ENCODE measurements around the gene POU3F1. TPM values are rescaled to one million over a fixed set of nuclear protein-coding genes. Genes with fewer than 3 reads are reported as not detected.

The POU3F1 gene
- total RNA-seq, 1 experiment from 2014 or later, result not detected

- Histone ChIP-seq H3K9me3 (ENCODE audit: low read length) (no peaks in the 10 kb centered on the region), H3K4me3 (ENCODE audit: low read length) (peak within 1 kb of the TSS; percentile 75), H3F3A (ENCODE audit: low read length, unreplicated experiment) (no peaks in the 10 kb centered on the region), H3K27ac (ENCODE audit: low read length) (no peak within 1 kb of the TSS), H3K9ac (ENCODE audit: low read length) (peak within 1 kb of the TSS; percentile 54), H3K79me2 (ENCODE audit: low read length) (peaks cover 15% of the 10 kb centered on the region; the same call in 1 of the 2 replicates), H3K4me1 (ENCODE audit: insufficient read depth, low read length) (peaks cover 19% of the 10 kb centered on the region), H3K36me3 (ENCODE audit: low read depth, low read length) (no peaks in the 10 kb centered on the region), H3K4me2 (ENCODE audit: low read length) (peak within 1 kb of the TSS; percentile 98), H3K9me2 (replicated peaks; ENCODE audit: low read length) (no peaks in the 10 kb centered on the region), H4K20me1 (ENCODE audit: low read length) (no peaks in the 10 kb centered on the region), H2AFZ (ENCODE audit: low read length) (peak within 1 kb of the TSS; percentile 88), H3K27me3 (ENCODE audit: low read length) (no peaks in the 10 kb centered on the region)
- POLR2A ChIA-PET (ENCODE audit: unreplicated experiment), result no interaction called here
- DNase-seq, result peak; percentile 59
- ATAC-seq, result peak; percentile 76
- no TSS peak for BruUV-seq (replicated peaks)
- TF ChIP-seq EZH2phosphoT487 (IDR thresholded peaks at IDR 0.05; ENCODE audit: borderline replicate concordance, low read length), result no peak
- TF ChIP-seq EZH2 (IDR thresholded peaks at IDR 0.05; ENCODE audit: low read length, unreplicated experiment), result no peak
- TF ChIP-seq, protein P1, sequence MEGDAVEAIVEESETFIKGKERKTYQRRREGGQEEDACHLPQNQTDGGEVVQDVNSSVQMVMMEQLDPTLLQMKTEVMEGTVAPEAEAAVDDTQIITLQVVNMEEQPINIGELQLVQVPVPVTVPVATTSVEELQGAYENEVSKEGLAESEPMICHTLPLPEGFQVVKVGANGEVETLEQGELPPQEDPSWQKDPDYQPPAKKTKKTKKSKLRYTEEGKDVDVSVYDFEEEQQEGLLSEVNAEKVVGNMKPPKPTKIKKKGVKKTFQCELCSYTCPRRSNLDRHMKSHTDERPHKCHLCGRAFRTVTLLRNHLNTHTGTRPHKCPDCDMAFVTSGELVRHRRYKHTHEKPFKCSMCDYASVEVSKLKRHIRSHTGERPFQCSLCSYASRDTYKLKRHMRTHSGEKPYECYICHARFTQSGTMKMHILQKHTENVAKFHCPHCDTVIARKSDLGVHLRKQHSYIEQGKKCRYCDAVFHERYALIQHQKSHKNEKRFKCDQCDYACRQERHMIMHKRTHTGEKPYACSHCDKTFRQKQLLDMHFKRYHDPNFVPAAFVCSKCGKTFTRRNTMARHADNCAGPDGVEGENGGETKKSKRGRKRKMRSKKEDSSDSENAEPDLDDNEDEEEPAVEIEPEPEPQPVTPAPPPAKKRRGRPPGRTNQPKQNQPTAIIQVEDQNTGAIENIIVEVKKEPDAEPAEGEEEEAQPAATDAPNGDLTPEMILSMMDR (conservative IDR thresholded peaks at IDR 0.05; ENCODE audit: low read depth, low read length), result no peak
- CTCF ChIA-PET, result no interaction called here
- intact Hi-C loops (cut with micrococcal nuclease), result loop anchor here (1.0 kb wide), 1 partner anchor 15 kb away; the partner anchor contains the start of gene SF3A3
Measured at GRCh38 chr1:38005195-38006007, 41.2 kb downstream of the POU3F1 start, which contains the start of gene FHL3. Gene FHL3 (minus strand): TSS chr1:38005514. CDS start chr1:37999412, 6,102 bp downstream.

DNA sequence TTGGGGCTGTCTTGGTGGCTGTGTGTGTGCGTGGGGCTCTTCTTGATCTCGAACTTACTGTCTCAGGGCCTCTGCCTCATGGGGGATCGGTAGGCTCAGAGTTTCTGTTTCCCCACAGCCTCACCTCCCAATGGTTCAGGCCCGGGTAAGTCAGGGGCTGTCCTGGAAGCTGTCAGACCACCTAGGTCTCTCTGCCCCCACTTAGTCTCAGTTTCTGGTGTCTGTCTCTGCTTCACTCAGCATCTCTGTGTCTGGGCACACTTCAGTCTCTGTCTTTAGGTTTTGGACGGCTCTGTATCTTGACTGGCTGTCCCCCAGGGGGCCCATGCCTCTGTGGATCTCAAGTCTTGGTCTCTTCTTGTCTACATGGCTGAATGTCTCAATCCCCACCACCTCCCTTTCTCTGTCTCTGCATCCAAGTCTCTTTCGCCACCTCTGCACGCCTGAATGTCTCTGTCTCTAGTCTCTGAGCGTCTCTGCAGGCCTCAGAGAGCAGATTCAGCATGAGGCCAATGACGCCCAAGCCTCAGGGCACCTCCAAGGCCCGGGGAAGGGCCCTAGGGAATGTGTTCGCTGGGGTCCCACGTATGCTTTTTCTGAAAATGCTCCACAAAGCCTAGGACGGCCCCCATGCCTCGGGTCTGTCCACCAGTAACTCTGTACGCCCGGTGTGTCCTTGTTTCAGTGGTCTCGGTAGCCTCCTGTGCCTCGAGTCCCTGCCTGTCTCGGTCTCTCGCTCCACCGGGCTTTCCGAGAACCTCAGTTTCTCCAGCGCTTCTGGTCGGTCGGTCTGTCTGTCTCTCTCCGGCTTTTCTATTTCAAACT, 42.1 kb downstream of the POU3F1 start:
- DNase-seq (no peak), ATAC-seq (peak; percentile 3)
- ChIA-PET CTCF (no interaction called here), POLR2A (ENCODE audit: unreplicated experiment) (no interaction called here)
- no peaks in the 10 kb centered on the region for H3K27me3 ChIP-seq (ENCODE audit: low read length)
- H4K20me1 ChIP-seq (ENCODE audit: low read length), result no peaks in the 10 kb centered on the region
- no peaks in the 10 kb centered on the region for H3K9me2 ChIP-seq (replicated peaks; ENCODE audit: low read length)
- TF ChIP-seq EZH2phosphoT487 (IDR thresholded peaks at IDR 0.05; ENCODE audit: borderline replicate concordance, low read length) (no peak), EZH2 (IDR thresholded peaks at IDR 0.05; ENCODE audit: low read length, unreplicated experiment) (no peak)
- TF ChIP-seq, protein P1 (conservative IDR thresholded peaks at IDR 0.05; ENCODE audit: low read depth, low read length), result no peak
- H3K9ac ChIP-seq (ENCODE audit: low read length), result peak overlapping the region; percentile 54
- H3K27ac ChIP-seq (ENCODE audit: low read length), result no peak overlapping the region
- H3K36me3 ChIP-seq (ENCODE audit: low read depth, low read length), result no peaks in the 10 kb centered on the region
- peak overlapping the region; percentile 98 for H3K4me2 ChIP-seq (ENCODE audit: low read length)
- BruUV-seq (replicated peaks), result TSS peak; percentile 79
- H3K4me1 ChIP-seq (ENCODE audit: insufficient read depth, low read length), result peaks cover 28% of the 10 kb centered on the region
- intact Hi-C loops (cut with micrococcal nuclease), result loop anchor here (1.0 kb wide), 1 partner anchor 14 kb away; the partner anchor contains the start of gene SF3A3
- H3K79me2 ChIP-seq (ENCODE audit: low read length), result peaks cover 15% of the 10 kb centered on the region; the same call in 1 of the 2 replicates
- peak overlapping the region; percentile 88 for H2AFZ ChIP-seq (ENCODE audit: low read length)
- no peaks in the 10 kb centered on the region for H3K9me3 ChIP-seq (ENCODE audit: low read length)
- H3F3A ChIP-seq (ENCODE audit: low read length, unreplicated experiment), result no peaks in the 10 kb centered on the region
- peak overlapping the region; percentile 75 for H3K4me3 ChIP-seq (ENCODE audit: low read length)
